HG03457 (cell line): Measurements from ENCODE around the gene CPNE2.
"Not testable (repeated sequence)": the region's sequence is repeated elsewhere in the genome, so short reads cannot be mapped to it uniquely, and the experiment has no call there.

ENCODE experiments used
- ATAC-seq: cut with Tn5 transposase; IDR thresholded peaks from one replicate; pipeline ENCODE4 v1.9.1; 2021; ENCODE audit warnings: moderate number of reproducible peaks; ENCODE audit not compliant: unreplicated experiment

The CPNE2 gene

DNA sequence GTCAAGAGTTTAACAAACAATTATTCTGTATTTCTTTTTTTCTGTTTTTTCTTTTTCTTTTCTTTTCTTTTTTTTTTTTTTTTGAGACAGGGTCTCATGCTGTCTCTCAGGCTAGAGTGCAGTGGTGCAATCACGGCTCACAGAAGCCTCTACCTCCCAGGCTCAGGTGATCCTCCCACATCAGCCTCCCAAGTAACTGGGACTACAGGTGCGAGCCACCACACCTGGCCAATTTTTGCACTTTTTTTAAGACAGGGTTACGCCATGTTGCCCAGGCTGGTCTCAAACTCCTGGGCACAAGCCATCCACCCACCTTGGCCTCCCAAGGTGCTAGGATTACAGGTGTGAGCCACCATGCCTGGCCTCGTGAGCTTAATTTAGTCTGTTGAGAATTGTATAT, 97.1 kb downstream of the CPNE2 start:
- not testable (repeated sequence) for ATAC-seq

DNA sequence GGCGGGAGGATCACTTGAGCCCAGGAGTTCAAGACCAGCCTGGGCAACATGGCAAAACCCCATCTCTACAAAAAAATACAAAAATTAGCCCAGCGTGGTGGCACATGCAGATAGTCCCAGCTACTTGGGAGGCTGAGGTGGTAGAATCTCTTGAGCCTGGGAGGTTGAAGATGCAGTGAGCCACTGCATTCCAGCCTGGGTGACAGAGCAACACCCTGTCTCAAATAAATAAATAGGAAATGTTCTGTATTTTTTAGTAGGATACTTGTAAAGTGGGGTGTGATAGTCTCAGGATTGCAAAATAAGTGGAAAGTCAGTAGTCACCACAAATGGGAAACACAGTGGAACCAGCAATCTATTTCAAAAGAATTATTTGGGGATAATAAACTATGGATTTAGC, 97.8 kb downstream of the CPNE2 start:
- ATAC-seq, result no peak

DNA sequence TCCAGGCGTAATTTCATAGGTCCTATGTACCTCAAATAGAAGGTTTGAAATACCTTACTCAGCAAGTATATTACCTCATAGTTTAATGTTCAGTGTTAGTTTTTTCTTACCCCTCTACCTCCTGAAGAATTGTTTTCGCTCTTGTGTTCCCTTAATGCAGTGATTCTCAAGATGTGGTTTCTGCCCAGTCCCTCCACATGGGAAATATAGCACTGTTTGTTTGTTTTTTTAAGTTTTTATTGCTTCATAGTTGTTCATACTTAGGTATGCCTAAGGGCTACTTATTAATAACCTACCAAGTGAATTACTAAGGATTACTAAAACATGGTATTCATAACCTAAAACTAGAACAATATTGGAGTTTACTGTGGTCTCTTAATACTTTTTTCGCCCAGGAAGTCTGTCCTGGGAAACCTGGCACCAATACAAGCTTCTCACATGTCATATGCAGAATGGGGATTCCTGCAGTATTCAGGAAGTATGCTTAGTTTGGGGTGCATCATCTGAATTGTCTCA, 98.7 kb downstream of the CPNE2 start:
- ATAC-seq, result no peak

DNA sequence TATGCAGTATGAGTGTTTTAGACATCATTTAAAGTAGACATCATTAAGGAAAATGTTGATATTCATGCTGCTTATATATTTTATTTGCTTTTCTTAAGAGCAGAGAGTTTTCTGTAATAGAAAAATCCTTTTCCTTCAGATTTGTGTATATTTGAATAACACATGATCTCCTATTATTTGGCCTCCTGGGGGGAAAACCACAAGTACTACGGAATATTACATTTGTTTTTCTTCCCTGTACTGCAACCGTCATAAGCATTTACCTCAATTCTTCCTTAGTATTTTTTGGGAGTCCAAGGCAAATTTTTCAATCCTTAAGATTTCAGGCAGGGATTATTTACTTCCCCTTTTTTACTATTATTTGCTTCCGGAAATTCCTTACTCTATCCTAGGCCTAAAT, 99.8 kb downstream of the CPNE2 start:
- ATAC-seq, result no peak

DNA sequence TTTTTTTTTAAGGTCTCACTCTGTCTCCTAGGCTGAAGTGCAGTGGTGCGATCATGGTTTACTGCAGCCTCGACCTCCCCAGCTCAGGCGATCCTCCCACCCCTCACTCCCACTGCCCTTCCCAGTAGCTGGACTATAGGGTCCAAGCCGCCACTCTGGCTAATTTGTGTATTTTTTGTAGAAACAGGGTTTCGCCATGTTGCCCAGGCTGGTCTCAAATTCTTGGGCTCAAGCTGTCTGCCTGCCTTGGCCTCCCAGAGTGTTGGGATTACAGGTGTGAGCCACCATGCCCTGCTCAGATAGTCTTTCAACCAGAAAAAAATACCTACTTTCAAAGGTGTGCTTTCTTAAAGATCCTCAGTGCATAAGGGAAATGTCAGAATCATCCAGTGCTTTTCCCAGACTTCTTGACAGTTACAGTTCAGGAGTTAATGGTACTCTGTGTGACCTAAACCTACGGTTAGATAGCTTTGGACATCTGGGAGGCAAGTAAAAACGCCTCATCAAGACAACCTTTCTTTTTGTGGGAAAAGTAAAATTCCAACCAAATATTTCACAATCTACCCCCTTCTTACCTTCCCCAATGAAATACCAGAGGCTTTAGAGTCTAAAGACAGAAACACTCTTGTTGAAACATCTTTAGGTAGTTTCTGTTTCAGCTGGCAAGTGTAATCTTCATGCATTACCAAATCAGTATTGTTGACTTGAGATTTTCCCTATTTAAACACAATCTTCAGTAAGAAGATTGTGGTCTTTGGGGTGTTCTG, 100.5 kb downstream of the CPNE2 start:
- ATAC-seq, result no peak

DNA sequence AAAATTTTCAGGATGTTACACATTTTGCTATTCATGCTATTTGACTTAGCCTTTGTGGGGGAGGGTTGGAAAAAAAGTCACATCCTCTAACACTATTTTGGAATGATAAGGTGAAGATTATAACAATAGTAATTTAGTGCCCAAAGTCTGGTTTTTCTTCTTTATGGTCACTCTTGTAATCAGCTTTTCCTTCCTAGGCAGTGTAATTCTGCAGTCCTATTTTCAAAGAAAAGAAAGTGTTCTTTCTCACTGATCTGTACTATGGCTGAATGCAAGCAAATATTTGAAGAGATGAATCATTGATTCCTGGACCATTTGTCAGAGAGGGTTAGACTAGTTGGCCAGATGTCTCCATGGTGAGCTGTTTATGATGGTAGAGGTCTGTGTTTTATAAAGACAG, 102.1 kb downstream of the CPNE2 start:
- ATAC-seq, result no peak

DNA sequence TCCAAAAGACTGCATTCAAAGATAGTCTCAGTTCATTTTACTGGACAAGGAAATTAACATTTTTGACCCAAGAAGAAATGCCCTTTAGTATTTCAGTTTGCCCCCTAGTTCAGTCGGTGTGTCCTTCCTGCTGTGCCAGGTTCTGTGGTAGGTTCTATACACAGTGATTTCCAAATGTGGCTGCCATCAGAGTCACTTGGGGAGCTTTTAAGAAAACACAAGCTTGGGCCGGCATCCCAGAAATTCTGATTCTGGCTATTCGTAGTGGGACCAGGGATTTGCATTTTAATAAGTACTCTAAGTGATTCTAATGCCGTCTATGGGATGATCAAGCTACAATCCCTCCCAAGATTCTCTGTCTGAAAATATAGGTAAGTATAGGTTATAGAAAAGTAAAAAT, 103.9 kb downstream of the CPNE2 start:
- no peak for ATAC-seq

DNA sequence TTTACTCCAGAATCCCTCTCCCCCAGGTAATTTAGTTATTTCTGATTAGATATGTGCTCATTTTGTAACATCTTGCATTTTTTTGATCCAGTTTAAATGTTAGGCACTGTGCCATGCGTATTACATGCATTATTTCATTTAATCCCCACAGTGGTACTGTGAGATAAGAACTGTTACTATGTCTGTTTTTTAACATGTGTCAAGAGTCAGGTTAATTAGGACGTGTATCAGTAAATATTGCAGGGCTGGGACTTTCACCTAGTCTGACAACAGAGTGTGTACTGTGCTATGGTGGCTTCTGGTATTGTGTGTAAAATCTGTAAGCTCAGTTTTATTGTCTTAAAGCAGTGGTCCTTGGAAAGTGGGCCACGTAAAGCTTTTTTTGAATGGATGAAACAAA, 104.4 kb downstream of the CPNE2 start:
- no peak for ATAC-seq
